Chondrocyte (in vitro differentiated cells): ENCODE measurements around the gene NFIA. TPM values are rescaled to one million over a fixed set of nuclear protein-coding genes. Genes with fewer than 3 reads are reported as not detected.

Source experiments
- DNase-seq: peaks from one replicate; pipeline ENCODE4 v3.0.0; 2021; ENCODE audit warnings: mixed read lengths, low spot score
- H3K27ac Mint-ChIP-seq: one replicate; pipeline ENCODE4 v1.8.0; 2021; ENCODE audit warnings: mild to moderate bottlenecking, moderate library complexity, mixed read lengths; ENCODE audit not compliant: unreplicated experiment
- H3K27me3 Mint-ChIP-seq: 2 replicates; pipeline ENCODE4 v1.8.0; 2021; ENCODE audit warnings: low read depth, mixed read lengths
- H3K36me3 Mint-ChIP-seq: 2 replicates; pipeline ENCODE4 v1.8.0; 2021; ENCODE audit warnings: low read depth, mixed read lengths
- H3K4me1 Mint-ChIP-seq: 2 replicates; pipeline ENCODE4 v1.8.0; 2021; ENCODE audit warnings: low read depth, mild to moderate bottlenecking, mixed read lengths
- H3K4me3 Mint-ChIP-seq: one replicate; pipeline ENCODE4 v1.8.0; 2021; ENCODE audit warnings: mild to moderate bottlenecking, moderate library complexity, mixed read lengths; ENCODE audit not compliant: unreplicated experiment
- H3K9me3 Mint-ChIP-seq: 2 replicates; pipeline ENCODE4 v1.8.0; 2021; ENCODE audit warnings: low read depth, mixed read lengths
- CTCF ChIP-seq: fragments of 200-600 bp; sonication (generic); IDR thresholded peaks from 2 replicates; pipeline ENCODE4 v1.5.0; 2021; ENCODE audit warnings: antibody characterized with exemption, mild to moderate bottlenecking, moderate library complexity
- total RNA-seq: library from RNA; stranded (reverse); gene quantifications from 3 replicates; pipeline ENCODE4 v1.2.1, GENCODE V29; 2021

Gene NFIA
- total RNA-seq, 1 donor from 2014 or later = 43.0 TPM

- no peak for DNase-seq
- H3K4me1 Mint-ChIP-seq = peaks cover 54% of the 10 kb centered on the region
- no peak overlapping the region for H3K27ac Mint-ChIP-seq
- no peaks in the 10 kb centered on the region for H3K27me3 Mint-ChIP-seq
- H3K9me3 Mint-ChIP-seq = peaks cover 4% of the 10 kb centered on the region
- no peak overlapping the region for H3K4me3 Mint-ChIP-seq
- no peak for TF ChIP-seq CTCF
- no peaks in the 10 kb centered on the region for H3K36me3 Mint-ChIP-seq
Observed at GRCh38 chr1:61294930-61295329, 212.6 kb downstream of the NFIA start.

- TF ChIP-seq CTCF = no peak
- H3K36me3 Mint-ChIP-seq = no peaks in the 10 kb centered on the region
- no peak overlapping the region for H3K4me3 Mint-ChIP-seq
- DNase-seq = no peak
- peaks cover 58% of the 10 kb centered on the region for H3K4me1 Mint-ChIP-seq
- H3K27ac Mint-ChIP-seq = no peak overlapping the region
- H3K9me3 Mint-ChIP-seq = peaks cover 4% of the 10 kb centered on the region
- no peaks in the 10 kb centered on the region for H3K27me3 Mint-ChIP-seq
Observed at GRCh38 chr1:61295818-61296537, 213.6 kb downstream of the NFIA start.

GRCh38 chr1:61297887-61298286 lies 215.5 kb downstream of the NFIA start:
- no peak for TF ChIP-seq CTCF
- Mint-ChIP-seq H3K27ac (no peak overlapping the region), H3K9me3 (peaks cover 4% of the 10 kb centered on the region), H3K36me3 (no peaks in the 10 kb centered on the region), H3K4me3 (no peak overlapping the region), H3K4me1 (peaks cover 73% of the 10 kb centered on the region), H3K27me3 (no peaks in the 10 kb centered on the region)
- DNase-seq = no peak

GRCh38 chr1:61299463-61299862 lies 217.1 kb downstream of the NFIA start:
- no peak for TF ChIP-seq CTCF
- peak overlapping the region; percentile 83 for H3K27ac Mint-ChIP-seq
- H3K9me3 Mint-ChIP-seq = peaks cover 4% of the 10 kb centered on the region
- H3K36me3 Mint-ChIP-seq = no peaks in the 10 kb centered on the region
- peaks cover 58% of the 10 kb centered on the region for H3K4me1 Mint-ChIP-seq
- no peak overlapping the region for H3K4me3 Mint-ChIP-seq
- DNase-seq = no peak
- no peaks in the 10 kb centered on the region for H3K27me3 Mint-ChIP-seq

- Mint-ChIP-seq H3K4me3 (no peak overlapping the region), H3K27me3 (no peaks in the 10 kb centered on the region), H3K36me3 (no peaks in the 10 kb centered on the region), H3K9me3 (peaks cover 4% of the 10 kb centered on the region), H3K27ac (no peak overlapping the region), H3K4me1 (peaks cover 46% of the 10 kb centered on the region)
- TF ChIP-seq CTCF = no peak
- DNase-seq = no peak
Observed at GRCh38 chr1:61300899-61301298, 218.5 kb downstream of the NFIA start.
